HL-60 (cell line): ENCODE measurements around the gene NRP2.

Source experiments
- GABPA ChIP-seq: IDR thresholded peaks from 2 replicates; pipeline ENCODE4 v1.6.1; 2012; ENCODE audit warnings: low read depth
- POLR2AphosphoS5 ChIP-seq: IDR thresholded peaks from 2 replicates; pipeline ENCODE4 v1.6.1; 2012; ENCODE audit warnings: low read depth
- SPI1 ChIP-seq: IDR thresholded peaks from 2 replicates; pipeline ENCODE4 v1.6.1; 2012; ENCODE audit warnings: low read depth, mild to moderate bottlenecking, borderline replicate concordance
- TF ChIP-seq, protein P1 (sequence below): IDR thresholded peaks from 2 replicates; pipeline ENCODE4 v1.6.1; 2012; ENCODE audit warnings: low read depth; ENCODE audit not compliant: insufficient replicate concordance
- TF ChIP-seq, protein P2 (sequence below): IDR thresholded peaks from one replicate; pipeline ENCODE4 v1.5.1; 2011; ENCODE audit warnings: low read length, control low read depth, inconsistent platforms; ENCODE audit not compliant: insufficient read depth

- TF ChIP-seq, protein P1, sequence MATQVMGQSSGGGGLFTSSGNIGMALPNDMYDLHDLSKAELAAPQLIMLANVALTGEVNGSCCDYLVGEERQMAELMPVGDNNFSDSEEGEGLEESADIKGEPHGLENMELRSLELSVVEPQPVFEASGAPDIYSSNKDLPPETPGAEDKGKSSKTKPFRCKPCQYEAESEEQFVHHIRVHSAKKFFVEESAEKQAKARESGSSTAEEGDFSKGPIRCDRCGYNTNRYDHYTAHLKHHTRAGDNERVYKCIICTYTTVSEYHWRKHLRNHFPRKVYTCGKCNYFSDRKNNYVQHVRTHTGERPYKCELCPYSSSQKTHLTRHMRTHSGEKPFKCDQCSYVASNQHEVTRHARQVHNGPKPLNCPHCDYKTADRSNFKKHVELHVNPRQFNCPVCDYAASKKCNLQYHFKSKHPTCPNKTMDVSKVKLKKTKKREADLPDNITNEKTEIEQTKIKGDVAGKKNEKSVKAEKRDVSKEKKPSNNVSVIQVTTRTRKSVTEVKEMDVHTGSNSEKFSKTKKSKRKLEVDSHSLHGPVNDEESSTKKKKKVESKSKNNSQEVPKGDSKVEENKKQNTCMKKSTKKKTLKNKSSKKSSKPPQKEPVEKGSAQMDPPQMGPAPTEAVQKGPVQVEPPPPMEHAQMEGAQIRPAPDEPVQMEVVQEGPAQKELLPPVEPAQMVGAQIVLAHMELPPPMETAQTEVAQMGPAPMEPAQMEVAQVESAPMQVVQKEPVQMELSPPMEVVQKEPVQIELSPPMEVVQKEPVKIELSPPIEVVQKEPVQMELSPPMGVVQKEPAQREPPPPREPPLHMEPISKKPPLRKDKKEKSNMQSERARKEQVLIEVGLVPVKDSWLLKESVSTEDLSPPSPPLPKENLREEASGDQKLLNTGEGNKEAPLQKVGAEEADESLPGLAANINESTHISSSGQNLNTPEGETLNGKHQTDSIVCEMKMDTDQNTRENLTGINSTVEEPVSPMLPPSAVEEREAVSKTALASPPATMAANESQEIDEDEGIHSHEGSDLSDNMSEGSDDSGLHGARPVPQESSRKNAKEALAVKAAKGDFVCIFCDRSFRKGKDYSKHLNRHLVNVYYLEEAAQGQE, result no peak
- TF ChIP-seq, protein P2, sequence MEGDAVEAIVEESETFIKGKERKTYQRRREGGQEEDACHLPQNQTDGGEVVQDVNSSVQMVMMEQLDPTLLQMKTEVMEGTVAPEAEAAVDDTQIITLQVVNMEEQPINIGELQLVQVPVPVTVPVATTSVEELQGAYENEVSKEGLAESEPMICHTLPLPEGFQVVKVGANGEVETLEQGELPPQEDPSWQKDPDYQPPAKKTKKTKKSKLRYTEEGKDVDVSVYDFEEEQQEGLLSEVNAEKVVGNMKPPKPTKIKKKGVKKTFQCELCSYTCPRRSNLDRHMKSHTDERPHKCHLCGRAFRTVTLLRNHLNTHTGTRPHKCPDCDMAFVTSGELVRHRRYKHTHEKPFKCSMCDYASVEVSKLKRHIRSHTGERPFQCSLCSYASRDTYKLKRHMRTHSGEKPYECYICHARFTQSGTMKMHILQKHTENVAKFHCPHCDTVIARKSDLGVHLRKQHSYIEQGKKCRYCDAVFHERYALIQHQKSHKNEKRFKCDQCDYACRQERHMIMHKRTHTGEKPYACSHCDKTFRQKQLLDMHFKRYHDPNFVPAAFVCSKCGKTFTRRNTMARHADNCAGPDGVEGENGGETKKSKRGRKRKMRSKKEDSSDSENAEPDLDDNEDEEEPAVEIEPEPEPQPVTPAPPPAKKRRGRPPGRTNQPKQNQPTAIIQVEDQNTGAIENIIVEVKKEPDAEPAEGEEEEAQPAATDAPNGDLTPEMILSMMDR, result no peak
- TF ChIP-seq POLR2AphosphoS5 (no peak), GABPA (no peak), SPI1 (no peak)
Measured at GRCh38 chr2:205656461-205656860, 25.8 kb upstream of the NRP2 start.
